ENCODE measurements around the gene DOK6. TPM values are rescaled to one million over a fixed set of nuclear protein-coding genes. Genes with fewer than 3 reads are reported as not detected.

The DOK6 gene
- total and polyA plus RNA-seq, 9 of the 15 experiments (the other 6 are each of a cell fraction or from before 2014, with no cell fraction given) = not detected

GRCh38 chr18:69778680-69779079 is 378.0 kb downstream of the DOK6 start:
- Histone ChIP-seq H3K27me3 (ENCODE audit: control insufficient read depth in 2 of 2, insufficient read depth in 2 of 2, low read length in 2 of 2) (no peaks in the 10 kb centered on the region), H3K4me3 (no peak overlapping the region), H3K27ac (ENCODE audit: extremely low read depth, low read depth, low read length) (no peak overlapping the region), H4K20me1 (replicated peaks; ENCODE audit: control insufficient read depth, insufficient read depth, low read length) (no peaks in the 10 kb centered on the region), H3K9me1 (ENCODE audit: control insufficient read depth, insufficient read depth, low read length) (no peaks in the 10 kb centered on the region), H3K79me2 (ENCODE audit: control insufficient read depth, insufficient read depth, low read length) (no peaks in the 10 kb centered on the region), H3K4me1 (replicated peaks in 1 of 2; ENCODE audit: control insufficient read depth in 2 of 2, insufficient read depth in 2 of 2, low read length in 2 of 2) (no peaks in the 10 kb centered on the region), H3K9ac (ENCODE audit: insufficient read depth in 1 of 2, low read depth in 2 of 2, low read length in 2 of 2) (no peak overlapping the region), H3K4me2 (ENCODE audit: insufficient read depth, low read length) (no peak overlapping the region), H3K36me3 (ENCODE audit: control insufficient read depth, insufficient read depth, low read length) (no peaks in the 10 kb centered on the region), H2AFZ (ENCODE audit: low read depth, low read length) (no peak overlapping the region), H3K9me3 (replicated peaks; ENCODE audit: control insufficient read depth, insufficient read depth, low read depth, low read length) (no peaks in the 10 kb centered on the region)
- POLR2A ChIA-PET = no interaction called here
- CTCF ChIA-PET (ENCODE audit: low intra/inter-chr PET ratio) = no interaction called here
- intact Hi-C loops (cut with micrococcal nuclease) (no loop called here), in situ Hi-C loops (cut with MboI) (no loop called here)
- TF ChIP-seq THAP7 (CRISPR knock-in tag; IDR thresholded peaks at IDR 0.05) = no peak
- no peak for TF ChIP-seq COPS2 (conservative IDR thresholded peaks at IDR 0.05)
- TF ChIP-seq ZNF354B (CRISPR knock-in tag; IDR thresholded peaks at IDR 0.05) = no peak
- TF ChIP-seq EZH2 (IDR thresholded peaks at IDR 0.05; ENCODE audit: borderline replicate concordance, low read depth, low read length) = no peak
- no peak for TF ChIP-seq PPARD (CRISPR knock-in tag; IDR thresholded peaks at IDR 0.05)
- TF ChIP-seq NONO (IDR thresholded peaks at IDR 0.05; ENCODE audit: low read depth in 2 of 2, low read length in 1 of 2) = no peak
- TF ChIP-seq HCFC1 (IDR thresholded peaks at IDR 0.05; ENCODE audit: low read depth, low read length) = no peak
- no peak for FAIRE-seq
- ATAC-seq = no peak
- WGBS (ENCODE audit: insufficient coverage, low coverage, missing lambda C conversion rate) = 29% methylated on average over 1 of the region's 1 CpG
- DNase-seq (ENCODE audit: extremely low read depth in 1 of 4, low spot score in 3 of 4) = no peak
- BruUV-seq (replicated peaks) = no TSS peak
